HG03521 (cell line): ENCODE data around the gene GRIK4.

Experiments
- ATAC-seq: cut with Tn5 transposase; IDR thresholded peaks from one replicate; pipeline ENCODE4 v1.9.1; 2021; ENCODE audit warnings: mild to moderate bottlenecking, moderate library complexity; ENCODE audit not compliant: unreplicated experiment

GRIK4 gene

DNA sequence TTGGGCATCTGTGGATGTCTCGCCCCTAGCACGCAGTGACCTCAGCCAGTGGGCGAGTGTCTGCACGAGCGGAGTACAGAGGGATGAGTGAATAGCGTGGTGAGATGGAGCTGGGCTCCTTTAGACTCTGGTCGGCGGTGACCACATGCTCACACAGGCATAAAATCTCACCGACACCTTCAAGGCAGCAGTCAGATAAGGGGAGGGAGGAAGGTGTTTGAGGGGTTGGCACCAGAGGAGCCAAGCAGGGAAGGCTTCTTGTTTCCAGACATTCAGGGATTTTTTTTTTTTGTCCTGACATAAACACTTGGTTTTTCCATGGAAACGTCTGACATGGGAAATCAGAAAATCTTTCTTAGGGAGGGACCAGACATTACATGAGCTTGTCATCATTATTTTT, 35.8 kb downstream of the GRIK4 start:
- ATAC-seq, result no peak

DNA sequence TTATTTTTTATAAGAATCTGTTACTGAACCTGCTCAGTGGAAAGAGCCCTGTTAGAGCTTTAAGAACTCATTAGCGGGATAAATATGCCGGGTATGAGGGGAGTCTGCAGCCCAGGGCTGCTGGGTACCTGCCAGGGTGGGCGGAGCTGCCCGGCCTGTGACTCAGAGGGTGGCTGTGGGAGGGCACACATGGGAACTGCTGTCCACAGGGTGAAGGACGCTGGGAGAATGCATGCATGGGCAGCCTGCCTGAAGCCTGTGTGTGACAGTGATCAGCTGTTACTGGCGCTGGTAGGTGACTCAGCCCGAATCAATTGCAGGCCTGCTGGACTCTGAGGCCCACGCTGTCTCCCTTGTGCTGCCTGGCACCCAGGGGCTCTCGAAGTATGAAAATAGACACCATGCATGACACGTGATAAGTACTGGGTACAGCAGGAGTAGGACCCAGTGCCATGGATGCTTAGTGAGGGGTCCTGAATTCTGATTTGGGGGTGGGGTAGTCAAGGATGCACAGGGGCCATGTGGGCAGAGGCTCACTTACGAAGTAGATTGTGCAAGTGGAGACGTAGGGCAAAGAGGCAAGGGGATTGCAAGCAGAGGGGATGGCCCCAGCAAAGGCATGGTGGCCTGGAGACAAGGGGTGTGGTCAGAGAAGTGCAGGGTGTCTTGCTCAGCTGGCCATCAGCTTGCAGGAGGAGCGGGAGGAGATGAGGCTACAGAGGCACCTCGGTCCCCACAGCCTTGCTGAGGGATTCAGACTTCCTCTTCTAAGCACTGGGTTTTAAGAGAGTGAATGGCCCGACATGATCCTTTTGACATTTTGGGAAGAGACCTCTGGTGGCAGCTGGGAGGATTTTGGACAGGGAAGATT, 36.5 kb downstream of the GRIK4 start:
- no peak for ATAC-seq

DNA sequence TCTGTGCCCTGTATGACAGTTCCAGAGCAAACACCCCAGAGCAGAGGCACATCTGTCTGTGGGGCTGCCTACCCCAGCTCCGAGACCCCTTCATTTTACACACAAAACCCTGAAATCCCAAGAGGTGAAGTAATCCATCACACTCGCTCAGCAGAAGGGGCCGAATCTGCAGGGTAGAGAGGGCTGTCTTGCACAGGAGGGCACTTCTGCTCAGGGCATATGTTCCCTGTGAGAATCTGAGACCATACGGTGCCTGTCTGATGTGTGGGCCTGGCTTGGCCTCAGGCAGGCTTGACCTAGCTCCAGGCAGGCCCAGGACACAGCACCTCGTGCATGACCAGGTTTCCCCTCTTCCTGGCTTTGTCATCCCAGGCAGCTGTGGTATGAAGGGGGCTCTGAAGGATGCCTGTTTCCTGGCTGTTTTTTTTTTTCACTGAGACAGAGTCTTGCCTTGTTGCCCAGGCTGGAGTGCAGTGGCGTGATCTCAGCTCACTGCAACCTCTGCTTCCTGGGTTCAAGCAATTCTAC, 37.2 kb downstream of the GRIK4 start:
- ATAC-seq, result no peak

DNA sequence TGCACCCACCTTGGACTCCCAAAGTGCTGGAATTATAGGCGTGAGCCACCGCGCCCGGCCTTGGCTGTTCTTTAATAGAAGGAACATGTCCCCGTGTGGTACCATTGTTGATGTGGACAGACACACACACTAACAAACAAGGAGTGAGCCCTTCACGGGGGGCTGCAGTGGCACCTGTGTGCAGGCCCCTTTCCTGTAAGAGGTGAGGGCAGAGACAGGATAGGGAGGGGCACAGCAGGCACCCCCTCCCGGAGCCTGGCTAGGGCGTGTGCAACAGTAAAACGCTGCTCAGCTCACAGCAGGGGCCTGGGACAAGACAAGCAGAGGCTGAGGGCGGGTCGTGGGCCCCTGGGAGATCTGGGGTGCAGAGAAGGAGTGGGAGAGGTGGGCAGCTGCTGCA, 37.8 kb downstream of the GRIK4 start:
- no peak for ATAC-seq

DNA sequence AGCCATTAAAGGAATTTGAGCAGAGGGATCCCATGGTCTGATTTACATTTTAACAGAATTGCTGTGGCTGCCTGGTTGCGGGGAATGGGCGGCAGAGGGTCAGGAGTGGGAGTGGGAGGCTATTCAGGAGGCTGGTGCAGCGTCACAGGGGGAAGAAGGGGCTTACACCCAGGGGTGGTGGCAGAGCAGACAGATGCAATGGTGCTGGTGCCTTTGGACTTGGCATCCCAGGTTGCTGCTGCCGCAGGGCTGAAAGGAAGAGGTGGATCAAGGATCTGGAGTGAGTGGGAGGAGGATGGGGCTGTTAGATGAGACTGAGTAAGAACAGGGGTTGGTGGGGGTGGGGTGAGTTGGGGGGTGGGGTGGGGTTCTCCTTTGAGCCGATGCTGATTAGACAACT, 38.5 kb downstream of the GRIK4 start:
- no peak for ATAC-seq

DNA sequence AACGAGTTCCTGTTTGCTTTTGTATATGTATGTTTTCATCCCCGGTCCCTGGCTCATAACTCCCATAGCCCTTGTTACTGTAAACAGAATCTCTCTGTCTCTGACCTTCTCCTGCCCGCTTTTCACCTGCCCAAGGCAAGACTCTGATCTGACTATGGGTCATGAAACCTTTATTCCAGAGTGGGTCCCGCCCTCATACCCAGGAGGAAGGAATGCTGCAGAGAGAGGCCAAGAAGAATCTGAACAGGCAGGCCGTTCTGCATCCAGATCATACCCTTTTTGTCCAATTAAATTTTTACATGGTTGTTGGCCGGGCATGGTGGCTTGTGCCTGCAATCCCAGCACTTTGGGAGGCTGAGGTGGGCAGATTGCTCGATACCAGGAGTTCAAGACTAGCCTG, 39.6 kb downstream of the GRIK4 start:
- no peak for ATAC-seq

DNA sequence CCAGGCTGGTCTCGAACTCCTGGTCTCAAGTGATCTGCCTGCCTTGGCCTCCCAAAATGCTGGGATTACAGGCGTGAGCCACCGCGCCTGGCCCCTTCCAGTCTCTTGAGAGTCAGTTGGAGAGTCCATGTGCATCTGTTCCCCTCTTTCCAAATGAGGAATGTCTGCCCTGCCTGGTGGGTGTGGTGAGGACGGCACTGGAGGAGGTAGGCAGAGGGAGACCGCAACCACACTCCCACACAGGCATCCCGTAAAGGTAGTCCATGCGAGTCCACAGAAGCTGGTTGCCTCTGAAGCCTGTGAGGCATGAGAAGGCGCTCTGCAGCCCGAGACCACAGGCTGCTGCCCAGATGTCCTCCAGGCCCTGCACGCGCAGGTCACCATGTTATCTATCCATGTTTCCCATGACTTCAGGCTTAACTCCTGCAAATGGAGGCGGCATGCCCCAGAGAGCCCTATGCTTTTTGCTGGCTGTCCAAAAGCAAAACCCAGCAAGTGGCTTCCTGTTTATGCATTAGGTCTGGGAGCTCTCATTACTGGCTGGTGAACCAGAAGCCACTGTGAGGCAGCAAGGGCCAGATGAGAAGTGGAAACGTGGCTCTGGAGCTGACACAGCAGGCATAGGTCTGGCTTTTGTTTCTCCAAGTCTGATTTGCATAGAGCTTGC, 43.4 kb downstream of the GRIK4 start:
- no peak for ATAC-seq

DNA sequence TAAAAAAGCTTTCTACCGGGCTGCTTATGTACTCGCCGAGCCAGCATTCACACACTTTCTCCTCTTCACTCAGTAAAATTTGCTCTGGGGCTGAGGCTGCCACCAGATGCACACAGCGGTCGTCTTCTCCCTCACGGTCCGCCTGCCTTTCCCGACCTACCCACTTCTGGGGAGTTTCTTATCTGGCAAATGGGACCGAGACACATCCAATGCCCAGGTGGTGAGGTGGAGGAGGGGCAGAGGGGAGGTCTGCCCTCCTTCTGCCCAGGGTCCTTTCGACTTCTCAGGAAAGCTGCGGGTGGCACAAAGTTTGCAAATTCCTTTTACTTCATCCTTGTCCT, 43.9 kb downstream of the GRIK4 start:
- ATAC-seq, result no peak

DNA sequence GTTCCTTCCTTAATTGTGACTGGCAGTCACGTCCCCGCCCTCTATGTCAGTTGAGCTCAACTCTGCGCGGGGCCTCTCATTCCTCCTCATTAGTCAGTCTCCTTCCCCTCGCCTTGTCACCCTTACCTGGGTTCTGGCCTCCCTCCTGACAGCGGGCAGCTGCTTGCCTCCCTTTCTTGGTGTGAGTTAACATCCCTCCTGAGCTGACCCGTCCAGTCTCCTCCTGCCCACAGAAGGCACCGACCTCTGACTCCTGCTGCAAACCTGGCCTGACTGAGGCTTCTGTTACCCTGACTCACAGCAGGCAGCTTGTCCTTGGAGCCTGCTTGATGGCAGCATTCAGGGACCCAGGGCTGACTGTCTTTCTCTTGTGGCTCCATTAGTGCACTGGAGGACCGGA, 45.2 kb downstream of the GRIK4 start:
- ATAC-seq, result no peak

DNA sequence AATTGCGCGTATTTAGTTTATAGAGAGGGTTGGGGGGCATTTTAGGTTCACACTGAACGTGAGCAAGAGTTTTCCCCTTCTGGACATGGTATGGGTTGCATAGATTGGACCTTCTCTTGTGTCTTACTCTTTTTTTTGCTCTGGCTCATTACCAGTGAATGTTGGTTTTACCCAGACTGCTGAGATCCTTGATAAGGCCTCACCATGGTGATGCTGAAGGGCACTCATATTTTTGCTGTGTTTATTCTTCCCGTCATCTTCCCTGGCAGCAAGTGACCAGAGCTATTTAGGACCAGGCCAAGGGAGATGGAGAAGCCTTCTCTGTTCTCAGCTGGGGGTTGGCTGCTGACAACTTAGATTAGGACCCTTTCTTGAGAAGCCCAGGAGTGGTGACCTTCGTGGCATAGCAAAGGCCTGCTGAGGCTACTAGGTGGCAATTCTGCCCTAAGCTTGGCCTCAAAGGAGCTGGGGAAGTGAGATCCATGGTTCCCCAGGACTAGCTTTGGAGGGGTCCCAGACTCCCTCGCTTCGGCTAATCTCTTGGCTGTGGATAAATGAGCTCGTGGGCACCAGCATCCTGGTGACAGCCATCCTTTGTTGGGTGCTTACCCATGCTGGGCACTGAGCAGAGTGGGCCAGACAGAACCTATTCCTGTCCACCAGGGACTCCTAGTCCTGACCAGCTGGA, 47.3 kb downstream of the GRIK4 start:
- no peak for ATAC-seq

DNA sequence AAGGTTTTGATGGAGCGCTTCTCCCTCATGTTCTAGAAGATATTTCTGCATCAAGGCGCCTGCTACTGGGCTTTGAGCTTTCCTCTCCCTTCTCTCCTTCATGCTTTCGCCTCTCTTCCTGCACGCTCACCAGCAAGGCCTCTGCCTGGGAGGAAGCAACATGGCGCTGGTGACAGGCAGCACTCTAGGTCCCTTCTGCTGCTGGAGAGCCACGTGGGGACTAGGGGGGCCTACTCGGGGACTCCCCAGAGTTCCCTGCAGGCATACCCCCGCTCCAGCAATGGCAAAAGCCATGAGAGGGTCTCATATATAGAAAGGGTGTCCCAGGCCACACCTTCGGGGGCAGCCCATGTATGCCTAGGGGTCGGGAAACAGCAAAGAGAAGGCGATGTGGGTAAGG, 49.7 kb downstream of the GRIK4 start:
- ATAC-seq, result no peak

DNA sequence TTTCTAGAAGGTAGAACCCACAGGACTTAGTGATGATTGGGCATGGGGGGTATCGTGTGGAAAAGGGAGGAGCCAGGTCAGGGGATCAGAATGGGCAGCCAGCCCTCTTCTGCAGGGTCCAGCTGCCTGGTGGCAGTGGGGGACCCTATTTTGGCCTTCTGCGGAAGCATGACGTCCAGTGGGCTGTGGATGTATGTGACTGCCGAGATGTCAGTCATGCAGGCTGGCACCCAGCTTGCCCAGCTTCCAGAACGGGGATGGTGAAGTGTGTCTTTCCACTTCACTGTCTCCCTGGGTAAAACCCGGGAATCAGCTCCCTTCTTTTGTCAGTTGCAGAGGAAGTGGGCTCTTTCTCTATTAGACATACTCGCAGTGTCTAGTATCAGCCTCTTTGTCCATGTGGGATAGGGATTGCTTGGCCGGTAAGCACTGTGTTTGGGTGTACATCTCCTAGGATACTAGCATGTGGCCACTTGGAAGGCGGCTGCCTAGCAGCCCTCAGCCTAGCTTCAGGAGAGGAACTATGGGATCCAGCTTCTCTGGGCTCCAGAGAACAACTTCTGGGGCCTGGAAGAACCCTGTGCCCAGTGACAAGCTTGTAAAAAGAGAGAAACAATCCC, 51.4 kb downstream of the GRIK4 start:
- no peak for ATAC-seq

DNA sequence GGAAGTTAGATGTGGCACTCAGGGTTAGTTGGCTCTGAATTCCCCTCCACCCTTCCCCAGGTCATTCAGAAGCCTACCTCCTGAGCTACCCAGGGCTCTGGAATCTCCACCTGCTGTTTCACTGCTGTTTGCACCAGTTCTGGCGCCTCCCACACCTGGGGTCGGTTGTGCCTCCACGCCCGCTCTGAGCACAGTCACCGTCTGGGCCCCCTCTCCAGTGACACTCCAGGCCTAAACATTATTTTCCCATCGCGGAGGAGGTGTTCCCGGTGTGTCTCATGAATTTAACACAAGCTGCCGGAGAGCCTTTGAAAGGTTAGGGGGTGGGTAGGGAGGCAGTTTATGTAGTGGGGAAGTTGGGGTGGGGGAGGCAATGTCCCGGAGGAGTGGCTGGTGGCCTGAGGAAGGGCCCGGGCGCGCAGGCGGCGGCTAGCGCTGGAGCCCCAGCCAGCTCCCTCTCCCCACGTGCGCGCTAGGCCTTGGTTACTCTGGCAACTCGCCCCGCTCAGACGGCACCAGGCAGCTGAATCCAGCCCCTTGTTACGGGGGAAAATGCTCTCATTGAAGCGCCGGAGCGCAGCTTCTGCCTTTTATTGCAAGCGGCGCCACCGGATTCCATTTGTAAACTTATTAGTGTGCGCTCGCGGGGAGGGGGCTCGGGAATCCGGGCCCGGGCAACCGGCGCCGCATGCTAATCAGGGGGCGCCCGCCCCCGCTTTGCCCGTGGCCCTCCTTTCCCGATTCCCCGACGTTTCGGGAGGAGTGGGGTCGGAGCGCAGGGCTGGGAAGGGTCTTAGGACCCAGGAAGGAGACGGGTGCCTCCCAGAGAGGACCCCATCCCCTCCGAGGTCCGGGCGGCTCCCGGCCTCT, 52.4 kb downstream of the GRIK4 start:
- ATAC-seq, result no peak

DNA sequence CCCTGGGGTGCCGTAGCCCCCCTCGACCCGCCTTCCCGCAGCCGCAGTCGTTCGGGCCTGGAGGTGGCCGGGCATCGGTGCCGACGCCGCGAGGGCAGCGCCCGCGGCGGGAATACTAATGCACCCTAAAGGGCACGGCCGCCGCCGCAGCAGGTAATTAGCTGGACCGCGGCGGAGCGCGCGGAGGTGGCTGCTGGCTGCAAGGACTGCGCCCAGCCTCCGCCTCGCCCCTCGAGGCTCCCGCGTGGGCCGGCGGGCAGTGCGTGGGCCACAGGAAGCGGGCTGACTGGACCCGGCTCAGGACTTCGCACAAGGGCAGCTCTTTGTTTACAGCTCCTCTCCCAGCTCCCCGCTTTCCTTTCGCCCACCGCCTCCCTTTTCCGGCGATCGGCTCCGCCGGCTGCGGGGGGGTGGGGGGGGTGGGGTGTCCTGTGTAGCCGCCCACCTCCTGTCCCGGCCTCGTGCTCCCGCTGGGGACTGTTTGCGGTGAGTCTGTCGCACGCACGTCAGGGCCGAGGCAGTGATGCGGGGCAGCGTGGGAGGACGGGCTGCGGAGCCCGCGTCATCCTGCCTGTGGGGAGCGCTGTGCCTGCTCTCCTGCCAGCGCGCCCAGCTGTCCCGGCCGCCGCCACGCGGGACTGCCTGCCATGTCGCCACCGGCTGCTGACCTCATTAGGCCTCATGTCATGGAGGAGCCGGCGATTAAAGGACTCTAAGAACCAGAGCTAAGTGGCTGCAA, 53.2 kb downstream of the GRIK4 start:
- peak; percentile 61 for ATAC-seq

DNA sequence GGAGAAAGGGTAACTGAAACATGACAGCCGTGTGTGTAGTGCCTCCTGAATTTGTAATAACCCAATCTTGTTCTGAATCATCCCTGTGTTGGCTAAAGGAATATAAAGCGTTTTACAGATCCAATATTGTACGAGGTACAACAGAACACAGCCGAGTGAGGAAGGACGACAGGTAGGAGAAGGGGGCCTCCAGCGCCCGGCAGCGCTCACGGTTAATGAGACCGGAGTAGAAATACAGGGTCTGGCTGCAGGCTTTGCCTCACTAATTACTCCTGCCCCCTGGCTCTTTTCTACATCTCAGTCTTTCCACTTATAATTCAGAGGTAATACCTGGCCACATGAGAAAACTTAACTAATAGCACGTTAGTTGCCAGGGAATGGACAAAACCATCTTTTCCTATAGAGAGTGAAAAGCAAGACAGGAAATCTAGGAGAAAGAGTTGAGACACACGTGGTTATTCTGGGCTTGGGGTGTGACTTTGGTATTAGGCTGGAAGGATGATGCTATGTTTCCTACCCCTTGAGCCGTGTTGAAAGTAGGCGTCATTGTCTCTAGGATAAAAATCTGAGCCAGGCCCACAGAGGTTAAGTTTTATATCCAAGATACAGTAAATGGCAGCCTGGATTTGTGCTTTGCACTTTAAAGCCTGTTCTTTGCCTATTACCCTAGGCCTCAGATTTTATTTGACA, 54.1 kb downstream of the GRIK4 start:
- no peak for ATAC-seq

DNA sequence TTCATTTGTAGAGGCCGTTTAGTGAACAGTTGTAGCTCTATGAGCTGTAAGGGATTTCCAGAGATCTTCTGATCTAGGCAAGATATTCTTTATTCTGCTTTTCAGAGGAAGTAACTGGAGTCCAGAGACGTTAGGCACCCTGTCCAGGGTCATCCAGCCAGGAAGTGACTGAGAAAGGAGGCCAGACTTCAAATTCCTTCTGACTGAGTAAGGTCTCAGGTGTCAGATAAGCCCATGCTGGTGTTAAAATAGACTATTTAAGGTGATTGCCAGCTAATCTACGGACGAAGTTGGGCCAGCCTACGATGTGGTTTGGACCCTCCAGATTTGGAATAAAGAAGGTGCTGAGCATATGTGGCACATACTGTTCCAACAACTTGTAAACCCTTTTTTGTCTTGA, 54.6 kb downstream of the GRIK4 start:
- no peak for ATAC-seq

DNA sequence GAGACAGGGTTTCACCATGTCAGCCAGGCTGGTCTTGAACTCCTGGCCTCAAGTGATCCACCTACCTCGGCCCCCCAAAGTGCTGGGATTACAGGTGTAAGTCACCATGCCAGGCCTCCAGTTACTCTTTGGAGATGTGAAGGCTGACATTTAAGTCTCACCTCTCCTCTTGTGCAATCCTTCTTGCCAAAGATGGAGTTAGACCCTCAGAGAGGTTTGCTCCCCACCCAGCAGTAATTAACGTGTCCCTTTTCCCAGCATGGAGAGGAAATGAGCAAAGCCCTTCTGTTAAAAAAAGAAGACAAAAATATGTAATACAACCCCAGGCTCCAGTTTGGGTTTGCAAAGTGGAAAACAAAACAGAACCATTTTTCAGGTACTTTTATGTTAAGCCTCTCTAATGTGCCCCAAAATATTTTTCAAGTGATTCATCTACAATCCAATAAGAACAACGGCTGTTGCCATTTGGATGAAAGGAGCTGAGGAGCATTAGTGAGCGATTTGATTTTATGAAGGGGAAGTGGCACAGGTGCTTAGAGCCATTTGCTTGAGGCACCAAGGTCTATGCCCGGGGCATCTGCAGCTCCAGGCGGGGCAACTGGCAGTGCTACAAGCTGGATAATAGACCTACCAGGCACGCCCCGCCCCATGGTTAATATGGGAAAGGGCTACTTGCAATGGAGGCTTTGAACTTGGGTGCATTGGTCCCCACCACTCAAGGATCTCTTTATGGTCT, 57.2 kb downstream of the GRIK4 start:
- no peak for ATAC-seq

DNA sequence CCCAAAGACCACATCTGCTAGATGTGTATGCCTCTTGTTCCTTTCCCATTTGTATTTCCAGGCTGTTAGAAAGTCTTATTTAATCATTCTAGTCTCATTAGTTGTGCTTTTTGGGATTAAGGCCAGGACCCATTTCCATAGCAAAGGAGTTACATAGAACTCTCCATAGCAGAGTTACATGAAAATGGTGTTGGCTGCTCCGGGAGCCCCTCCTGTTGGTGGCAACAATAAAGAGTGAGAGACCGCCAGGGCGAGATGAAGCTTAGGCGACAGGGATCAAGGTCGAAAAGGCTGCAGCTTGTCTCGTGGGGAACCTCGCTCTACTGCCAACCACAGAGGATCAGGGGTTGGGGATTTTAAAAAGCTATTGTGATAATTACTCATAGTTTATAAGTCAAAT, 58.3 kb downstream of the GRIK4 start:
- ATAC-seq, result no peak
